Middle frontal gyrus (tissue), 1 donor: ENCODE results near the gene ARHGEF19.
"Not testable (repeated sequence)": the region's sequence is repeated elsewhere in the genome, so short reads cannot be mapped to it uniquely, and the experiment has no call there.

Source experiments
- DNase-seq: peaks from one replicate; pipeline ENCODE4 v3.0.0-alpha.2; 2015; ENCODE audit warnings: low spot score; ENCODE audit errors: extremely low spot score

The ARHGEF19 gene

DNA sequence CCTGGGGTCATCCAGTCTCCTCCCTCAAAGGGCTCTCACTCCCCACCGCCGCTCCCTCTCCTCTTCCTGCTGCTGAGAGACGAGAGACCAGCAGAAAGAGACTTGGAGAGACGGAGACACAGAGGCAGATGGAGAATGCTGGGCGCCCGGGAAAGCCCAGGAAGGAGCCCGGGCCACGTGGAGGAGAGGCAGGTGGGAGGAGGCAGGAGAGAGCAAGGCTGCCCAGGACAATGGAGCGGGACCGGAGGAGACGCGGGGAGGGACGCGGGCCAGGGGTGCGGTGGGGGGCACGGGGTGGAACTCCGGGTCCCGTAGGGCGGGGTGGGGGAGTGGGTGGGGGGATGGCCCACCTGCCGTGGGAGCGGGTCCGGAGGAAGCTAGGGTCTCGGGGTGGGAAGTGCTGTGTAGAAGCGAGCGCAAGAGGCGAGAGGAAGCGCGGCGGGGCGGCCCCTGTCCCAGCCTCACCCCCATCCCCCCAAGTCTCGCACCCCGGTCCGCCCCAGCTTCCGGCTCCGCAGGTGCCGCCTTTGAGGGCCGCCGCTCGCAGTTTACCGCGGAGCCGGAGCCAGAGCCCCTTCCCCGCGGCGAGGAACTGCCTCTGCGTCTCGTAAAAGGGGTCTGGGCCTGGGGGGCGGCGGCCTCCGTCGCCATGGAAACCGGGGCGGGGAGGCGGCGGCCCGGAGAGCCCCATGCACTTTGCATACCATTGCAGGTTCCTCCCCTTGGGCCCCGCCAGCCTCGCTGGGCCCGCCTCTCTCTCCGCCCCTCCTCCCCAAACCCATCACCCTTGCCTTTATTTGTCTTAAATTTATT lies 44.9 kb downstream of the ARHGEF19 start:
- DNase-seq, result no peak

DNA sequence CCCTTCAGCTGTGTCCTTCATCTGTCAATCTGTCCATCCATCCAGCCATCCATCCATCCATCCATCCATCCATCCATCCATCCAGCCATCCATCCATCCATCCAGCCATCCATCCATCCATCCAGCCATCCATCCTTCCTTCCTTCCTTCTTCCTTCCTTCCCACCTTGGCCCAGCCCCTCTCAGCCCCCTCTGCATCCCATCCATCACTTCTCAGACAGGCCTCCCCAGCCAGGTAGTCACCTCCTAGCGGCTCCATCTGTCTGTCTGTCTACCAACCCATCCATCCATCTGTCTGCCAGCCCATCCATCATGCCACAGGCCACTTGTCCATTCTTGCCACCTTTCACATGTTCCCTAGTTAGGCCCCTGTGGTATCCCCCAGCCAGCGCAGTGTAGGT lies 46.3 kb downstream of the ARHGEF19 start:
- no peak for DNase-seq

DNA sequence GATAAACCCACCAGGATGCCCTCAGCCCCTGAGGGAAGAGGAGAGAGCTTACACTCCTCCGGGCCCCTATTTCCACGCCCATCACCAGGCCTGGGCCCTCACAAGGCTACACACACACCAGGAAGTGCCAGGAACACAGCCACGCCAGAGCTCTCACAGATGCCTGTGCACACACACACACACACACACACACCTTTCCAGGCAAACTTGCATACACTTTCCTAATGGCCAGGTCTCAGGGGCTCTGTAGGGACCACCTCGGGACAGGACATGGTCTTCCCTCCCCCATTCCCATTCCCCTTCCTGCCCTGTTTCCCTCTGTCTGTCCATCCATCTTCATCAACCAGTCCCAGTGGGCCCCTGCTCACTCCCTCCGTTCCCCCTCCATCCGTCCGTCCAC lies 46.9 kb downstream of the ARHGEF19 start:
- DNase-seq, result no peak

DNA sequence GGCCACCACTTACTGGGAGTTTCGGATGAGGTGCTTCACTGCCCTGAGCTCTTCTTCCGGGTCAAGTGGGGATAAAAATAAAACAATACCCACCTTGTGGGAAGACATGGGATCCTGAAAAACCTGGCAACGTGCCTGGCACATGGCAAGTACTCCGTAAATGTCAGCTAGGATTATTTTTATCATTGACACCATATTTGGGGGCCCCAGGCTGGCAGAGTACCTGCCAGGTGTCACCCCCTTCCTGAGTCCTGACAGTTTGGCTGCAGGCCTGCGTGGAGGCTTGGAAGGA lies 47.4 kb downstream of the ARHGEF19 start:
- DNase-seq, result no peak

DNA sequence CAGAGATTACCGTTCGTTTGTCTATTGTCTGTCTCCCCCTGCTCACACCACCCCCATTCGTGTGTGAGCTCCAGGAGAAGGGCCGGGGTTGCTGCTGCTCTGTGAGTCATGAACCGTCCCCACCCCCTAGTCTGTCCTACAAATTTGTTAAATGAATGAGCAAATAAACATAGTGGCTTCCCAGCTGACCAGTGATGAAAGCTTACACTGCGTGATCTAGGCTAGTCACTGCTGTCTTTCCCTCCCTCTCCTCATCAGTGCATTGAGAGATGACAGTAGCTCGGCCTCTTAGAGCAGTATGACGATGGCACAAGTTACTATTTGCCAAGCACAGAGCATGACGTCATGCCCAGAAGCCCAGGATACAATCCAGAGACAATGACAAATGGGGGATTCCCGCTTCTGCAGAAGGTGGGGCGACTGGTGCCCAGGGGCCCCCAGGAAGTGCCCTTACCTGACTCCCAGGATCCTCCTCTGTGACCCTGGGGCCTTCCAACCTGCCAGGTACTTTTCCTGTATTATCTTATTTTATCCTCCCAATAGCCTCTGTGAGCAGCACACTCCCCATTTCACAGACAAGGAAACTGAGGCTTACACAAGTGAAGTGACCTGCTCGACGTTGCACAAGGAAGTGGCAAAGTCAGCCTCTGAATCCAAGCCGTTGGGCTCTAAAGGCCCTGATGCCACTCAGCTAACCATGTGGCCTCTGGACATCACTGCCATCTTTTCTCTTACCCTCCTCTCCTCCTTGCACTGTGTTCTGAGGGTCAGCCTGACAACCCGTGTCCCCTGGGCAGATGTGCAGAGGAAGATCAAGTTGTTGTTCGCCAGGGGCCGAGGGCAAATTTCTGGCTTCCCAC lies 48.0 kb downstream of the ARHGEF19 start:
- no peak for DNase-seq

DNA sequence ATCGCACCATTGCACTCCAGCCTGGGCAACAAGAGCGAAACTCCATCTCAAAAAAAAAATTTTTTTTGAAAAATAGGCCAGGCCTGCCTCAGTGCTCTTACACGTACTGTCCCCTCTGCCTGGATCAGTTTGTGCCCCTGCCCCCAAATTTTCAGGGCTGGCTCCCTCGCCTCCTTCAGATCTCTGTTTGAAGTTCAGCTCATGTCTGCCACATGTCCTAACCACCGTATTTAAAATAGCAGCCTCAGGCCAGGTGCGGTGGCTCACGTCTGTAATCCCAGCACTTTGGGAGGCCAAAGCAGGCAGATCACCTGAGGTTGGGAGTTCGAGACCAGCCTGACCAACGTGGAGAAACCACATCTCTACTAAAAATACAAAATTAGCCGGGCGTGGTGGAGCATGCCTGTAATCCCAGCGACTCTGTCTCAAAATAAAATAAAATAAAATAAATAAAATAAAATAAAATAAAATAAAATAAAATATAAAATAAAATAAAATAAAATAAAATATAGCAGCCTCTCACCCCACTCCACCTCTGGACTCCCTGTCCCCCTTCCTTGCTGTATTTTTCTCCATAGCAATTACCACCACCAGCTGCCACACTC lies 48.7 kb downstream of the ARHGEF19 start:
- DNase-seq, result not testable (repeated sequence)

DNA sequence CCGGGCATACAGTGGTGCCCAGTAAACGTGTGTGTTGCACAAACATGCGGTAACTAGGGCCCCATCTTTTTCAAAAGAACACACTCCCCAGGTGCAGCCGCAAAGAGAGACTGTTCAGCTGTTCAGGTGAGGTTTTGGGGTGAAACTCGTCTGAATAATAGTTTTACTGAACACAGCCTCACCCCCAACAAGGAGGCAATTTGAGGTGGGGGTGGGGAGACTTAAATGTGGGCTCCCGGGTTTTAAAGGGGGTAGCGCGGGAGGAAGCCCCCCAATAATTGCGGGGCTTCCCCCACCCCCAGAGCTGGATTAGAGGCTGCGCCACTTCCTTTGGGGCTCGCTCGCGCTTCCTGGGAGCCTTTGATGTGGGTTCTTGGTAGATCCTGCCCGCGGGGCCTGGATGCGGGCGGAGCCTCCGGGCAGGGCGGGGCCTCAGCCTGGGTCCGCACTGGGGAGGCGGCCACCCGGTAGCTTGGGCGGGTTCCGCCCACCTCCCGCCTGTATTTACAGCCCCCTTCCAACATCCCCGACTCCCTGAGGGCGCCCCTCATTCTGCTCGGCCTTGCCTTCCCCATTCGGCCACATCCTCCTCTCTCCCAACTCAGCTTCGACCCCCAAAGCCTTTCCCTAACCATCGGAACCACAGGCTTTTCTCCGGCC lies 50.2 kb downstream of the ARHGEF19 start:
- no peak for DNase-seq

DNA sequence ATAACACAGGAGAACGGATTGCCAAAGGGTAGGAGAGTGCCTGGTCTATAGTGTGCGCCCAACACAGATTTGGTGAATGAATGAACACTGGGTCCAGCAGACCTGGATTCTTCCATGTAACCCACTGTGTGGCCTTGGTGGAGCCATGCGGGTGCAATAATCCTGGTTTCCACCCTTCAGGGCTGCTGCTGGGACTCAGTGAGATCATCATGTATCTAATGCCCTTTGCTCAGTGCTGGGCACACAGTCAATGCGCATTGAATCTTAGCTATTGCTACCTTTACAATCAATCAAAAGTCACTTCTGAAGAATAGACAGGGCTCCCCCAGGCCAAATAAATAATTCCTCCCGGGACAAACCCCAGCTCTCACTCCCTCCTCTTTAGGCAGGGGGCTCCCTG lies 50.7 kb downstream of the ARHGEF19 start:
- DNase-seq, result no peak

DNA sequence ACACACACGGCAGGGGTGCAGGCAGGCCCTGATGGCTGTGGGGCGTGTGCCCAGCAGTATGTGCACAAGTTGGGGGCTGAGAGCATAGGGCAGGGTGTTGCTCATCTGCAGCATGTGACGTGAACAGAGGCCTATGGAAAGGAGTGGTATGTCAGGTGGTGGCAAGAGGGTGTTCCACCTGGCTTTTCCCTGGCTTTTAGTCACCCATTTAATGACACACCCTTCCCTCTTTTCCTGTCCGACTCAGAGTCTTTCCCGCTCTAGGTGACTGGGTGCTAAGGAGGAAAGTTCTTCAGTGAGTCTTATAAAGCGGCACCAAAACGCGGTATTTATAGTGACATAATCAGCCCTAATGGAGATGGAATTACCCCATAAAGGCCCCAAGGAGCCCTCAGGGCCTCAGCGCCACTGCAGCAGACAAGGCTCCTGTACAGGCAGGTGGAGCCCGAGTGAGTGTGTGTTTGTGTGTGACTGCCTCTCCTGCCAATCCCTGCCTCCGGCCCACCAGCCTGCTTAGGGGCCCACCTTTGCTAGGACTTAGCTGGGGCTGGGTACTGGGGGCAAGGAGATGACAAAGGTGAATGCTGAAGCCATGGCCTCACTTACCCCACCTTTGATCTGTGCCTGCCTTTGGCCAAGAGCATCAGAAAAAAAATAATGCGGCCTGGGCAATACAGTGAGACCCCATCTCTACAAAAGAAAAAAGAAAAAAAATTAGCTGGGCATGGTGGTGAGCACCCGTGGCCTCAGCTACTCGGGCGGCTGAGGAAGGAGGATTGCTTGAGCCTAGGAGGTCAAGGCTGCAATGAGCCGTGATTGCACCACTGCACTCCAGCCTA lies 53.2 kb downstream of the ARHGEF19 start:
- no peak for DNase-seq

DNA sequence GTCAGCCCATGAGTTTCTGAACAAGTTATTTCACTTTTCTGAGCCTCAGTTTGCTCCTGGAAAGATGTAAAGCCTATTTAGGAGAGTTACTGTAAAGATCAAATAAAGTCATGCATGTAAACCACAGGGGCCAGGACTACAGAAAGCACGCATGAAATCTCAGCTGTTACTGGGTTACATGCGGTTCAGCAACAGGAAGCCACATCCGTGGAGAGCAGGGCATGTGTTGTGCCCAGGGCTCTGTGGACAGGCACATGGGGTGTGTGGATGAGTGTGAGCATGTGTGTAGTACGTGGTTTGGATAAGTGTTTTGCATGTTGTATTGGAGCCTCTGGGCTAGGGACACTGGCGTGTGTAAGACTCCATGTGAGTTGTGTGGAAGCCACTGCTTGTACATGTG lies 54.4 kb downstream of the ARHGEF19 start:
- DNase-seq, result no peak

DNA sequence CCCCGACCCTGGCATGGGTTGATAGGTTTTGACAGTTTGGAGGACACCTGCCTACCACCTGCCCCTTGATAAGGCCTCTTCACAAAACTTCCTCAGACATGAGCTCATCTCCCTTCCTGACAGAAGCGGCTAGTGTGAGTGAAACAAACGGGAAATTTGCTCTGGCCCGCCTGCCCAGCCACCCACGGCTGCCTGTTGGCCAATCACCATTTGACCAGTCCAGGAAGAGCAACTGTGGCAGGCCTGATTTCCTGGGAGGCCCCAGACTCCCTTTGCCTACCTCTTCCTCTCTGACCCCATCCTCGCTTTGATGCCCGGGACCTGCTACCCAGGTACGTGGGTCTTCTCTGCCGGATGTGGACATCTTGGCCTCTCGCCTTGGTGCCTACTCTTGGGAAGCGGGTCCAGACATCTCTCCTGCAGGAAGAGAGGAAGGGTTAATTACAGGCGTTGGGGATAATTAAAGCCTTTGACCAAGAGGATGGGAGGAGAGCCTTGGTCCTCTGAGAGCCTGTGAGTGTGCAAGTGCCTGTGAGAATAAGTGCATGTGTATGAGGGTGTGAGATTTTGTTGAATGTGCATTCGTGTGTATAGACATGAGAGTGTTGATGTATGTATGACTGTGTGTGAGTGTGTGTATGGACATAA lies 55.5 kb downstream of the ARHGEF19 start:
- DNase-seq, result no peak

DNA sequence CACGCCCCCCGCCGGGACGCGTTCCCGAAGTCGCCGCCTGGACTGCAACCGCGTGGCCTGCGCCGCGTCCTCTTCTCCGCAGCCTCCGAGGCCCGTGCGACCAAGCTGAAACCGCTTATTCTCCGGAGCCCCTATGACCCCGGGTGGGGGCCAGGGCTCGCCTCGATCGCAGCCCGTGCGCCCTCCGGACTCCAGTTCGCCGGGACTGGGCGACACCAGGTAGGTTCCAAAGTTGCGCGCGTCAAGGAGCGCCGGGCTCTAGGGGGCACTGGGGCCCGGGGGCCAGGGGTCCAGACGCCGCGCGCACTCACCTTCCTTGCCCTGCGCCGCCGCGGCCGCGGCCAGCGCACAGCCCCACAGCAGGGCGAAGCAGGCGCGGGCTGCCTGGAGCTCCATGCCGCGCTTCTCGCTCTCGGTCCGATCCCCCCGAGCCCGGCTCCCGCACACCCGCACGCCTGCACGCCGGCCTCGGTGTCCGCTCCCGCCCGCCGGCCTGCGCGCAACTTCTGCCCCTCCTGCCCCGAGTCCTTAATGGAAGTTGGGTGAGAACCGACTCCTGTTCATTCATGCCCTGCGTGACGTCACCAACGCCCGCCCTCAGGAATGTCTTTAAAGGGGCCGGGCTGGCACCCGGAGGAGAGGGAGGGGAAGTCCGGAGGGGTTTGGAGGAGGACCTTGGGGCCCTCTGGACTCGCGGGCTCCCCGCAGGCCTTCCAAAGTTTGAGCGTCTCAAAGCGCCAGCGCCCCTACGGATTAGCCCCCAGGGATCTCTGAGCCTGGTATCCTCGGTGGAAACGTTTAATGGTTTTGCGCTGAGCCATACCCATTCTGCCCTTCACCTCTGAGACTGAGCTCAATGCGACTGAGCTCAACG lies 56.7 kb downstream of the ARHGEF19 start, which contains the start of gene EPHA2:
Gene EPHA2, minus strand, starts transcription at position 533 of the 874 bp plus-strand sequence. Its CDS starts 137 bp downstream, at position 396.
- no peak for DNase-seq

DNA sequence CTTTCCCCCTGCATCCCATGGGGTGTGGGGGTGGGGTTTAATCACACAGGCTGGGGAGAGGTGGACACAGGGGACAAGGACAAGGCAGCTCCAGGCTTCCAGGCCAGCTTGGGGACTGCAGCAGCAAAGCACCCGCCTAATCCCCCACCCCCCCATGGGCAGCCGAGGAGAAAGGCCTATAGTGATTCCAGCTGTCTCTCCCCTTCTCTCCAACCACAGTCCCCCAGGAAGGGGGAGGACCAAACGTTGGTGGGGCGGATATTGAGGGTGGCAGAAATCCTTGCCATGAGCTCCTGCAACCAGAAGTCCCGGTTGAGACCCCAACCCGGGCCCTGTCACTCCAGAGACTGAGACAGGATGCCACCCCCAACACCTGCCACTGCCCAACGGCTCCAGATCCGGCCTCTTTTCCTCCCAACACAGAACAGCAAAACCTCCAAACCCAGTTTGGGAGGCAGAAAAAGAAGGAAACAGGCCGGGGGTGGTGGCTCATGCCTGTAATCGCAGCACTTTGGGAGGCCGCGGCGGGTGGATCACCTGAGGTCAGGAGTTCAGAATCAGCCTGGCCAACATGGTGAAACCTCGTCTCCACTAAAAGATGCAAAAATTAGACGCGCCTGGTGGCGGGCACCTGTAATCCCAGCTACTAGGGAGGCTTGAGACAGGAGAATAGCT lies 58.3 kb downstream of the ARHGEF19 start:
- DNase-seq, result no peak

DNA sequence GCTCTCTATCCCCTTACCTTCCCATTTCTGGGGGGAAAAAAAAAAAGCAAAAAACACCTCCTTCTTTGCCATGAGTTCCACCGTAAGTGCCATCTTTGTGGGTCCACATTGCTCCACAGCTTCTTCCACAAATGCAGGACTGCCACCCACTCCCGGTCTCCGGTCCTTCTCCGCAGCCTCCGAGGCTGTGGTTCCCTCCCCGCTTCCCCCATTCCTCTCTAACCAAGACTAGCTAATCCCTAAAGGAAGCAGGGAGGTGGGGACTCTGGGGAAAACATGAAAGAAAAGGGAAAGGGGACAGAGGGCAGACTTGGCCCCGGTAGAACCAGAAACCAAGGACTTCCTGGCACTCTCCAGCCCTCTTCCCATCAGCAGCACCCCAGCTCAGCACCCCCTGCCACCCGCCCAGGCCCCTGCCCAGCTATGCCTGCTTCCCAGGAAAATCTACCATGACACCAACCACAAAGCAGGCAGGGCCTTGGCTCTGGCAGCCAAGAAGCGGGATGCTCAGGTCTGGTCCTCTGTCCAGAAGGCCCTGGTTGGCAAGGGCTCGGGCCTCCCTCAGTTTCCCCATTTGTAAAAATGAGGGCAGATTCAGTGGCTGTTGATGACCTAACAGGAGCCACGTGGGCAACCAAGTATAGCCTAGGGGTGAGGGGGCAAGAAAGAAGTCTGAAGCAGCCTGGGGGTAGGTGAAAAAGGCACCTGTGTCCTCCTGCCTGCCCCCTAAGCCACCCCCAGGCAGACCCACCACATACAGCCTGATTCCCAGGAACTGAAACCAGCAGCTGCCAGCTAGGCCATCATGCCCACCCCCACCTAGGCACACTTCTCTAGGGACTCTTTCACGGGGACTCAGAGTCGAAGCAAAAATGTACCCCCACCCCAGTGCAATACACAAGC lies 59.1 kb downstream of the ARHGEF19 start:
- DNase-seq, result no peak

DNA sequence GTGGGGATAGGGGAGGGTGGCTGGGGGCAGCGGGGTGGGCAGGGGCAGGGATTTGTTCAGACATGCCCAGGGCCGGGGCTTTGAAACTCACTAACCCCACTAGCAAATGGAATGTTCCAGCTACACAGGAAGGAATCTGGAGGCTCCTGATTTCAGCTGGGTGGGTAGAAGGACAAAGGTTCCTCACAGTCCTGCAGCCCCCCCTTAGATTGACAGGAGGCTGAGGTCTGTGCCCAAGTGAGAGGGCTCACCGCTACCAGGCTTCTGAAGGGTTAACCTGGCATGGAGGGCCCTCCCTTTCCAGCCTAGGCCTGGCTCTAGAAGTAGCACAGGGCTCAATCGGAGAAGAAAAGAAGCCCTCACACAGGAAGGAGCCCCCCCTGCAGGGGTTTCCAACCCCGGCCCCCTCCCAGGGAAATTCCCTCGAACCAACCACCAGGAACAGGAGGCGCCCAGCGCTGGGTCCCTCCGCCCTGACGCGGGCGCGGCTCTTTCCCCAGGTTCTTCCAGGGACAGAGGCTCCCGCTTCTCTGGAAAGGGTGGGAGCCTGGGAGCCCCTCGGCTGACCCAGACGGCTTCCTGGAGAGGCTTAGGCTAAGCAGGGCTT lies 59.9 kb downstream of the ARHGEF19 start:
- DNase-seq, result no peak

DNA sequence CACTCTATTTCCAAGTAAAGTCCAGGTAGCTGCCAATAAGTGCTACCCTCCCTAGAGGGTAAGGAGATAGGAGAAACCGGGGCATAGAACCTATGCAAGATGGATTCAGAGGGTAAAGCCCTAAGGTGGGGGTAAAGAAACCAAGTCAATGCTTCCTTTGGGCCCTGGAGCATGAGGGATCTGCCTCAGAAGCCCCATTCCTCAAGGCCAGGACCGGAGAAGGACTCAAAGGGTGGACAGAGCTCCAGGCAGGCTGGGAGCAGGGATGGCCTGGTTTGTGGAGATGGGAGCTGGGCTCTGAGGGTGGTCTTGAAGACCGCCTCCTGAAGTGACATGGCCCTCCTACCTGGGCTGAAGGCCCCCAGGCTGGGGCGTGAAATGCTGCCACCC lies 60.5 kb downstream of the ARHGEF19 start:
- DNase-seq, result no peak
